NK-92 treated with Interleukin-12 subunit alpha and Interleukin-12 subunit beta, amount 100 ng/mL, for 24 hours (cell line): ENCODE results near the gene GSTA1.
"Not testable (repeated sequence)": the region's sequence is repeated elsewhere in the genome, so short reads cannot be mapped to it uniquely, and the experiment has no call there.

ENCODE experiments used
- DNase-seq: peaks from one replicate; lab custom pipeline; 2025; lab: John Stamatoyannopoulos, UW

GSTA1 gene

DNA sequence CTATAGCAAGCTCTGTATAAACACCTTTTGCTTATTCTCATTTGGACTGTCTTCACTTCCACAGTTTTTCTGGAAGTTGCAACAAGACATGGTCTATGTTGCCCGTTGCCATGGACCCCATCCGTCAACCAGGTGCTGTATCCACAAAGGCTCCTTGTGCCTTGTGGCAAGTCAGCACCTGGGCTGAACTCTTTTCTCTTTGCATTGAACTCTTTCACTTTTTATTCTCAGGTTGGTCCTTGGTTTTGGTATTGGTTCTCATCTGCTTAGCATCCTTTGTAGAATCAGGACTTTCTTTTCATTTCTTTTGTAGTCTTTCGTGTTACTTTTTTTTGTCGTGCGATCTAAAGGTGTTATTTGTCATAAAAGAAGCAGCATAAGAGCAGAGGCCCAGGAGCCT, 5.0 kb upstream of the GSTA1 start:
- no peak for DNase-seq

DNA sequence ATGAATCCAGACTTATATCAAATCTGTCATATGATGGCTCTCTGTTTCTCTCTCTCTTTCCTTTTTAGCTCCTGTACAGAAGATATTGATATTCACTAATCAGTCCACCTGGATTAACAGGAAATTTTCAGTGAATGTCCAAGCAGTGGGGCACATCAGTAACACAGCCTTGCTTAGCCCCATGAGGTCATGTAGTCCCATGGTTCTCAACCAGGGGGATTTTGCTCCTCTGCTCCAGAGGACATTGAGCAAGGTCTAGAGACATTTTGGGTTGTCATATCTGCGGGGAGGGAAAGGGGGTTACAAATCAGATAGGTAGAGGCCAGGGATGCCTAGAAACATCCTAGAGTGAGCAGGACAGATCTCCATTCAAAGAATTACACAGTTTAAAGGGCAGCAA, 810 bp downstream of the GSTA1 start:
- DNase-seq = no peak

DNA sequence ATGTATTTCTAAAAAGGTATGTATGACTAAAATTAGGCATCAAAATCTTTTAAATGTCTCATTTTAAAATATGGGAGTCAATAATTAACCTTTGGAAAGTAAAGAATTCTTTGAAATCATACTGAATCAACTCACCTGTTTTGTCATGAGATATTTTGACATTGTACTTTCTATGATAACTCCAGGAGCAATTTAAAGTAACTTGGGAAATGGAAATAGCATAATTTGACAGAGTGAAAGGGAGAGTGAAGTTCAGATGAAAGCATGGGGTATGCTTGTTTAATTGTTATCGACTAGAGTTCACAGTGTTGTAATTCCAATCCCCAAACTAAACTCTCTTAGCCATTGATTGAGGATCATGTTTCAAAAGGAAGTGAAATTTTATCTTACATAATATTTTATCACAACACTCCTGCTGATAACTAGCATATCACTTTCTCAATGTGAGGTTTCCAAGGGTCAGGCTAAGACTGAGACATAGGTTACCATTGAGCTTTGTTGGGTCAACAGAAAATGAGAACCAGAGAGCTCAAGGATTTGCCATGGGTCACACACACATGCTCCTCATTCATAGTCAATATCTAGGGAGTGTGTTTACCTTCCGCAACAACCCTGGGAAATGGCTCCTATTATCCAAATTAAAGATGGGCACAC, 2.3 kb downstream of the GSTA1 start:
- DNase-seq = no peak

DNA sequence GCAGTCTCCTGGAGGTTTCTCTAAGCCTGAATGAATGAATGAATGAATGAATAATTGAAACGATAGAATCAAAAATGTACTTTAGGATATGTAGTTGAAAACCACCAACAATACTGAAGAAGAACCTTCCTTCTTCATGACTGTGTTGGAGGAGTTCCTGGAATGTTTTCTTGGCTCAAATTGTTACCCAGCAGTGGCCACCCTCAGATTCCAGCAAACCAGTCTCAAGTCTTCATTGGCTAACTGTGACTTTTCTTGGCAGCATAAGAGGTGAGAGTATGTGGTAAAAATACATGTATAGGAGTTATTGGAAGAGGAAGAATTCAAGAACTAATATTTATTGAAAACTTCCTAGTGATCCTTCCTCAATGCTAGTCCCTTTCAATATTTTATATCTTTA, 4.3 kb downstream of the GSTA1 start:
- not testable (repeated sequence) for DNase-seq

DNA sequence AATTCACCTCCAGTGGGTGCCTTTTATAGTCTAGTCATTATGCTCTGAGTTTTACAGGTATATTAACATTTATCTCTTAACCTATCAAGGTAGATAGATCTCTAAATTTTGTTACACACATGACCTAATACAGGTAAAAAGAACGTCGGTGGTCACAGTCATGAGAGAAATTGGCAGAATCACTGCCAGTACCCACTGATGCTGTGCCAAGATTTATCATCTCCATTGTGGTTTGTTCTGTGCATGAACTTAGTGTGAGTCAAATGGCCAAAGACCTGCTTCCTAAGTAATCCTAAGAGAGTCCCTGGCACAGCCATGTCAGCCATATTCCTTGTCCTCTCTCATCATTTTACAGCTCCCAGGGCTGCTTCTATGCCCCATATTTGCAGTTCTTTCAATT, 9.2 kb downstream of the GSTA1 start:
- not testable (repeated sequence) for DNase-seq

DNA sequence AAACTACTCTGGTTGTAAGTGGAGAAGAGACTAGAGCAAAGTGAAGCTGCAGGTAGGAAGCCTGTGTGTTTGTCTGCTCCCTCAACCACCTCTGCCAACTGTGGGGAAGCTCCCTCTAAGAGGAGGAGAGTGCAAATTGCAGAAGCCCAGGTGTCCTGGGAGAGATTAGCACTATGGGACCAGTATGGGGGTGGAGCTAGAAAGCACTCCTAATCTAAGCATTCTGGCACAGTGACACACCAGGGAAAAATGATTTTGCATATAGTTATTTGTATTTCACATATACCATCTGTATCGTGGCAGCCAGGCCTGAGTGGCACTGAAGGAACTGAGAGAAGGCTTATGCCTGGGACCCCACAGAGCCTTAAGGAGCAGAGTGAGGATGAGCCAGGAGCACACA, 12.8 kb downstream of the GSTA1 start:
- DNase-seq = no peak

DNA sequence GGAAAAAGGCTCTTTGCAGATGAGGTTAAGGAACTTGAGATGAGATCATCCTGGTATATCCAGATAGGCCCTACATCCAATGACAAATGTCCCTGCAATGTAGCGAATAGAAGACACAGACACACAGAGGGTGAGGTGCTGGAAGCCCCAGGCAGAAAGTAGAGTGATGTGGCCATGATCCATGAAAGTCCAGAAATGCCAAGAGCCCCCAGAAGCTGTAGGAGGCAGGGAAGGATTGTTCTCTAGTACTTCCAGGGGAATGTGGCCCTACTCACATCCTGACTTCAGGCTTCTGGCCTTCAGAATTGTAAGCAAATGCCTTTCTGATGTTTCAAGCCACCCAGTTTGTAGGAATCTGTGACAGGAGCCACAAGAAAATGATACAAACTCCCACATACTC, 14.0 kb downstream of the GSTA1 start:
- DNase-seq = not testable (repeated sequence)

DNA sequence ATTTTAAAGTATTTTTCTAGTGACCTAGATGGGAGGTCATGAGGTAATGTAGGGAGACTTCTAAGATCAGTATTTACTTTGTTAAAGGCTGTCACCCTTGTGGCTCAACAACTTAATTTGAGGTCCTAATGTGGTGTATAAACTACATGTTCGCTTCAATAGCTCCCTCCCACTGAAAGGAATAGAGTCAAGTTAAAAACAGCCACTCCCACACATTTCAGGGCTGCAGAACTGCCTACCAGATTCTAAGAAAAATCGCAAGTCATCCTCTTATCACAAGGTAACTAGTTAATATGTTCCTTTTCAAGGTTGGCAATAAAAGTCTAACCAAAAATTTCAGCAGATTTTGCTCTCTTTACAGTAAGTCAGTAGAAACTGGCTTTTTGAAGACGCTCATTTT, 15.1 kb downstream of the GSTA1 start:
- no peak for DNase-seq

DNA sequence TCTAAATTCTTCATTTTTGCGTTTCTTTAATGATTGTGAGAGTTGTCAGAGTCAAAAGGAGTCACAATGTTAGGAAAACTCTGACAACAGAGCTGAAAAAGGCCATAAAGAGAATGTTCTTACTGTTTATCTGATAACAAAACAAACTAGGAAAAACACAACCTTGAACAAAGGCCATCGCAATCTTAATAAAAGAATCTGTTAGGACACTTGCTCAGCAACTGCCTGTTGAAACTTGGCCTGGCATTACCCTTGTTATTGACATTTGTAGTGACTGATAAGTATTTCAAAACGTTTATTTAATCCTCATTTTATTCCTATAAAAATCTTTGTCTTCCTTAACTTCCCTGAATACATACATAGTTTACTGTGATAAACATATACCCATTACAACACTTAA, 15.7 kb downstream of the GSTA1 start:
- no peak for DNase-seq

DNA sequence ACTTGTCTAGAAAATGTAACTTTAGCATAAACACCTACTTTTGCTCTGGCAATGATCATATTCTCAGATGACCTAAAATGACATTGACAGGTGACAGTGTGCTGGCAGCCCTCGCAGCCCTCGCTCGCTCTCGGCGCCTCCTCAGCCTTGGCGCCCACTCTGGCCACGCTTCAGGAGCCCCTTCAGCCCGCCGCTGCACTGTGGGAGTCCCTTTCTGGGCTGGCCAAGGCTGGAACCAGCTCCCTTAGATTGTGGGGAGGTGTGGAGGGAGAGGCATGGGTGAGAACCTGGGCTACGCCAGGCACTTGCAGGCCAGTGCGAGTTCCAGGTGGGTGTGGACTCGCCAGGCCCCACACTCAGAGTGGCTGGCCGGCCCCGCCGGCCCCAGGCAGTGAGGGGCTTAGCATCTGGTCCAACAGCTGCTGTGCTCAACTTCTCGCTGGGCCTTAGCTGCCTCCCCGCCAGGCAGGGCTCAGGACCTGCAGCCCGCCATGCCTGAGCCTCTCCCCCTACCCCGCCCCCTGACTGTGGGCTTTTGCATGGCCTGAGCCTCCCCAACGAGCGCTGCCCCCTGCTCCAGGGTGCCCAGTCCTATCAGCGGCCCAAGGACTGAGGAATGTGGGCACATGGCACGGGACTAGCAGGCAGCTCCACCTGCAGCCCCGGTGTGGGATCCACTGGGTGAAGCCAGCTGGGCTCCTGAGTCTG, 17.2 kb downstream of the GSTA1 start:
- DNase-seq = no peak

DNA sequence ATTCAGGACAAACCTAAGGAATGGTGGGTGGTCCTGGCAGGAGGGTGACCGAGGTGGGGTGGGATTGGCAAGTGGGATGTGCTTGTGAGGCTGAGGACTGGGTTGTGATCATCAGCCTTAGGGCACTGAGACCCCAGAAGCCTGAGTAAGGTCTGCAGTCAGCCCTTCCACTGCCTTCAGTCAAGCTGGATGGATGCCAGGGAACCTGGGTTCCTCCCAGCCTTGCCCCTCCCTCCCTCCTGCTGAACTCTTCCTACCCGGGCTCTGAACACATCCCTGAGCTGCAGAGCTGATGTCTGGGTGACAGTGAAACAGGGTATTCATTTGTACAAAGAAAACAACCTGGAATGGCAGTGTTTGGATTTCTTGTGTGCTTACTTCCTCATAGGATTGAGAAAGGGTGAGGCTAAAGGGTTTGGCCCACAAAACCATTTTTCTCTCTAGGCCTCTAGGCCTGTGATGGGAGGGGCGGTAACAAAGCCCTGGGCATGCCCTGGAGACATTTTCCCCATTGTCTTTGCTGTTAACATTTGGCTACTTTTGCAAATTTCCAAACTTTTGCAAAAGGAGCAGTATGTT, 20.8 kb downstream of the GSTA1 start:
- not testable (repeated sequence) for DNase-seq

DNA sequence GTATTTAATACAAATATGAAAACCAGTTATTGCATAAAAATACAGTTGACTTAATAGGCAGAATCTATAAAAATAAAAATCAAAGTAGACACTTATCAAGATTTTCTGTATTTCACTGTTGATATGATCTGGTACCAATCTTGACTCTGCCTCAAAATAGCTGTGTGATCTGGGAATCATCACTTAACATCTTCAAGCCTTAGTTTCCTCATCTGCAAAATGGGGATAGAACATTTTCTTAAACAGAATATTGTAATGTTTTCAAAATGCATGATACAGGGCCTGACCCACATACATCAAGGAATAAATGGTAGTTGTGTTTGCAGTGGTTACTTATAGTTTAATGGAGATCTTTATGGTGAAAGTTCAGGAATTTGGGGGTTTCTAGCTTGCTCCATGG, 21.4 kb downstream of the GSTA1 start:
- DNase-seq = not testable (repeated sequence)

DNA sequence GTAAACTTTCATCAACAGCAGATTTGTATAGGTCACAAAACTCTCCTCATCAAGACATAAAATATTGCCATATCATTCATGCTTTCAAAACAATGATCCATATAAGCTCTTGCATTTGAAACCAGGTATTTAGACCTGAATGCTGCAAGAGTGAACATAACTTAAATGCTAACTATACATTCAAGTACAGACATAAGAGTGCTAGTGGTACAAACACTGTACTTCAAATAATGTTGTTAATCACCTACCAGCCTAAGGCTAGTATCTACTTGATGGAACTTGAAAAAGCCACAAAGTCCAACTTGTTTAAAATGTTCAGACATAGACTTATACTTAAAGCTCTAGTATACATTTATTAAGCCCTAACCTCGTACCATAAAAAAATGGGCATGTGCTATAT, 24.4 kb downstream of the GSTA1 start:
- no peak for DNase-seq

DNA sequence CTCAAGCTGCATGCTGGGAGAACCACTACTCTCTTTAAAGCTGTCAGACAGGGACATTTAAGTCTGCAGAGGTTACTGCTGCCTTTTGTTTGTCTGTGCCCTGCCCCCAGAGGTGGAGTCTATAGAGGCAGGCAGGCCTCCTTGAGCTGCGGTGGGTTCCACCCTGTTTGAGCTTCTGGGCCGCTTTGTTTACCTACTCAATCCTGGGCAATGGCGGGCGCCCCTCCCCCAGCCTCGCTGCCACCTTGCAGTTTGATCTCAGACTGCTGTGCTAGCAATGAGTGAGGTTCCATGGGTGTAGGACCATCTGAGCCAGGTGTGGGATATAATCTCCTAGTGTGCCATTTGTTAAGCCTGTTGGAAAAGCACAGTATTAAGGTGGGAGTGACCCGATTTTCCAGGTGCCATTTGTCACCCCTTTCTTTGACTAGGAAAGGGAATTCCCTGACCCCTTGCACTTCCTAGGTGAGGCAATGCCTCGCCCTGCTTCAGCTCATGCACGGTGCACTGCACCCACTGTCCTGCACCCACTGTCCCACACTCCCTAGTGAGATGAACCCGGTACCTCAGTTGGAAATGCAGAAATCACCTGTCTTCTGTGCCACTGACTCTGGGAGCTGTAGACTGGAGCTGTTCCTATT, 26.8 kb downstream of the GSTA1 start:
- not testable (repeated sequence) for DNase-seq

DNA sequence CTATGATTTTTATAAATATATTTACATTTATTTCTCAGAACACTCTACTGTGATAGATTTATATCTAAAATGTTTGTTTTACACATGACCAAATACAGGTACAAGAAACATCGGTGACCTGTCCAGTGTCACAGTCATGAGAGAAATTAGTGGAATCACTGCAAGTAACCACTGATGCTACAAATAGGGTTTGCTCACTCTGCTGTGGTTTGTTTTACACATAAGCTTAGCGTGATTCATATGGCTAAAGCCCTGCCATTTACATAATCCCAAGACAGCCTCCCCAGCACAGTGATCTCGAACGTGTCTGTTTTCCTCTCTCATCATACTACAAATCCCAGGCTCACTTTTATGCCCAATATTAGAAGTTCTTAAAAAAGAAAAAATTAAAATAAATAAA, 34.2 kb downstream of the GSTA1 start:
- DNase-seq = not testable (repeated sequence)

DNA sequence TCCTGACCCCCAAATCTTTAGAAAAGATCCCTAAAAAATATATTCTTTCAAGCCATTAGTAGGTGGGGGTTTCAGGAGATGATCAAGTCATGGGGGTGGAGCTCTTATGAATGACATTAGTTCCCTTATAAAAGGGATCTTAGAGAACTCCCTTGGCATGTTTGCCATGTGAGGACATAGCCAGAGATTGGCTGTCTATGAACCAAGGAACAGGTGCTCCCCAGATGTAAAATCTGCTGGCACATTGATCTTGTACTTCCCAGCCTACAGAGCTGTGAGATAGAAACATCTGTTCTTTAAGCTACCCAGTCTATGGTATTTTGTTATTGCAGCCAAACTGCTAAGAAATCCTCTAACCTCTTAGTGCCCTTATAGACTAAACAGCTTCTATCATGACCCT, 36.0 kb downstream of the GSTA1 start:
- DNase-seq = not testable (repeated sequence)

DNA sequence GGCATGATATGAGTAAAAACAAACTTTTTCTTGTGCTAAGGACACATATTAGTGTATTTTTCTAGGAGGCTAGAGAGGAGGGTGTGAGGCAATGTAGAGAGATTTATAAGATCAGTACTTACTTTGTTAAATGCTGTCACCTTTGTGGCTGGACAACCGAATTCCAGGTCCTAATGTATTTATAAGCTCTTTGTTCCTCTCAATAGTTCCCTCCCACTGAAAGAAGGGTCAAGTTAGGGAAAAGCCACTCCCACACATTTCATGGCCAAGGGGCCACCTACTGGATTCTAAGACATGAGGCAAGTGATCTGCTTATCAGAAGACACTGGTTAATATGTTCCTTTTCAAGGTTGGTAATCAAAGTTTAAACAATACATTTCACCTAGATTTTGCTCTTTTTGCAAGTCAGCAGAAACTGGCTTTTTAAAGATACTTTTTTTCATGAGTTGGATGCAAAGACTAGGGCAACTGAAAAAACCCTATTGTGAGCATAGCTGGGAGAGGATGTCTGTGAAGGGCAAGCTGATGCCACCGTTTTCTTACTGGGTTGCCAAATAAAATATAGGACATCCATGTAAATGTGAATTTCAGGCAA, 40.2 kb downstream of the GSTA1 start, which contains the start of gene GSTA2:
TSS of gene GSTA2 (minus strand) at position 154 of the 595 bp plus-strand sequence. CDS start 5,528 bp downstream, outside the sequence.
- not testable (repeated sequence) for DNase-seq

DNA sequence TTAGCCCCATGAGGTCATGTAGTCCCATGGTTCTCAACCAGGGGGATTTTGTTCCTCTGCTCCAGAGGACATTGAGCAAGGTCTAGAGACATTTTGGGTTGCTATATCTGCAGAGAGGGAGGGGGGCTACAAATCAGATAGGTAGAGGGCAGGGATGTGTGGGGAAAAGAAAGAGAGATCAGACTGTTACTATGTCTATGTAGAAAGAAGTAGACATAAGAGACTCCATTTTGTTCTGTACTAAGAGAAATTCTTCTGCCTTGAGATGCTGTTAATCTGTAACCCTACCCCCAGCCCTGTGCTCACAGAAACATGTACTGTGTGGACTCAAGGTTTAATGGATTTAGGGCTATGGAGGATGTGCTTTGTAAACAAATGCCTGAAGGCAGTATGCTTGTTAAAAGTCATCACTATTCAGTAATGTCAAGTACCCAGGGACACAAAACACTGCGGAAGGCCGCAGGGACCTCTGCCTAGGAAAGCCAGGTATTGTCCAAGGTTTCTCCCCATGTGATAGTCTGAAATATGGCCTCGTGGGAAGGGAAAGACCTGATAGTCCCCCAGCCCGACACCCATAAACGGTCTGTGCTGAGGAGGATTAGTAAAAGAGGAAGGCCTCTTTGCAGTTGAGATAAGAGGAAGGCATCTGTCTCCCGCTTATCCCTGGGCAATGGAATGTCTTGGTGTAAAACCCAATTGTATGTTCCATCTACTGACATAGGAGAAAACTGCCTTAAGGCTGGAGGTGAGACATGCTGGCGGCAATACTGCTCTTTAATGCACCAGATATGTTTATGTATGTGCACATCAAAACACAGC, 41.7 kb downstream of the GSTA1 start:
- not testable (repeated sequence) for DNase-seq

DNA sequence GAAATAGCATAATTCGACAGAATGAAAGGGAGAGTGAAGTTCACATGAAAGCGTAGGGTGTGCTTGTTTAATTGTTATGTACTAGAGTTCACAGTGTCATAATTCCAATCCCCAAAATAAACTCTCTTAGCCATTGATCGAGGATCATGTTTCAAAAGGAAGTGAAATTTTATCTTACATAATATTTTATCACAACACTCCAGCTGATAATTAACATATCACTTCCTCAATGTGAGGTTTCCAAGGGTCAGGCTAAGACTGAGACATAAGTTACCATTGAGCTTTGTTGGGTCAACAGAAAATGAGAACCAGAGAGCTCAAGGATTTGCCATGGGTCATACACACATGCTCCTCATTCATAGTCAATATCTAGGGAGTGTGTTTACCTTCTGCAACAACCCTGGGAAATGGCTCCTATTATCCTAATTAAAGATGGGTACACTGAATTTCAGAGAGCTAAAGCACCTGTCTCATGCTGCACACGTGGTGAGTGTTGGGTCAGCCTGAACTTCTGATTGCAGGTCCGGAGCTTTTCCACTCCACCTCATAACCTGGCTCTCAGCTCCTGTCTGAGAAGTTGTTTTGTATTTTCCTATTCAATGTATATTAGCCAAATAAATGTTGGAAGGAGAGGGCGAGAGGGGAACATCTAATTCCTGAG, 43.4 kb downstream of the GSTA1 start:
- DNase-seq = no peak

DNA sequence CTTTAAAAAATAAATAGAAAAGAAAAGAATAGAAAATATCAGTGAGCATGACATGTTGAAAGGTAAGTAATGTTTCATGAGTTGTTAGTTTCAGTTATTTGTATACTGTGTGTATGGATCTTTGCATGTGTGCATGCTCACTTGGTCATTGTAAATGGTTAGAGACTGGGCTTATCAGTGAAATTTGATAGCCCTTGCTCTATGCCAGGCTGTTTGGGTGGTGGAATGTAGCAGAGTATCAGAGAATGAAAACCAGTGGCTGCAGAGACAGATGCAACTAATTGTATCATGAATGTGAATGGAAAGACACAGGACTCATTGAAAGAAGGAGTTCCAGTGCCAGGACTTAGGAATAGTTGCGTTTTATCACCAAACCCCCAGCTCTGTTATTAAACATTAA, 44.5 kb downstream of the GSTA1 start:
- DNase-seq = no peak
